AML-193 (cell line): Measurements from ENCODE around the gene TSPAN15.

Experiments
- DNase-seq, 2 experiments: peaks; one replicate each; lab custom pipeline; 2025; lab: John Stamatoyannopoulos, UW

TSPAN15 gene

DNA sequence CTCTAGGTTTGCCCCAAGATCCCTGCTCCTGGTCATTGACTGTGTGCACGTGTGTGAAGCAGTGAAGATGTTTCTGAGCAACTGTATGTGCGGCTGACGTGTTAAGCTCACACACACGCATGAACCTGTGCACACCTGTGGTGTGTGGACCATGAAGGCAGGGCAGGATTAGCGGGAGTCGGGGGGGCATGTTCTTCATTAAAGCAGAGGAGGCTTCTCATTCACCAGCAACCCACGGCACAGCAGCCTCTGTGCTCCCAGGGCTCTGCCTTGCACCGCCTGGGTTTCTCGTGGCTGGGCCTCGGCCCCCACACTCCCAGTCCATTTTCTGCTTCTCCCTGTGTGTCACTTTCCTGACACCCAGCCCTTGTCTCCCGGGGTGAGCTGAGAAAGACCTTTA is 33.7 kb upstream of the TSPAN15 start:
- no peak for DNase-seq

DNA sequence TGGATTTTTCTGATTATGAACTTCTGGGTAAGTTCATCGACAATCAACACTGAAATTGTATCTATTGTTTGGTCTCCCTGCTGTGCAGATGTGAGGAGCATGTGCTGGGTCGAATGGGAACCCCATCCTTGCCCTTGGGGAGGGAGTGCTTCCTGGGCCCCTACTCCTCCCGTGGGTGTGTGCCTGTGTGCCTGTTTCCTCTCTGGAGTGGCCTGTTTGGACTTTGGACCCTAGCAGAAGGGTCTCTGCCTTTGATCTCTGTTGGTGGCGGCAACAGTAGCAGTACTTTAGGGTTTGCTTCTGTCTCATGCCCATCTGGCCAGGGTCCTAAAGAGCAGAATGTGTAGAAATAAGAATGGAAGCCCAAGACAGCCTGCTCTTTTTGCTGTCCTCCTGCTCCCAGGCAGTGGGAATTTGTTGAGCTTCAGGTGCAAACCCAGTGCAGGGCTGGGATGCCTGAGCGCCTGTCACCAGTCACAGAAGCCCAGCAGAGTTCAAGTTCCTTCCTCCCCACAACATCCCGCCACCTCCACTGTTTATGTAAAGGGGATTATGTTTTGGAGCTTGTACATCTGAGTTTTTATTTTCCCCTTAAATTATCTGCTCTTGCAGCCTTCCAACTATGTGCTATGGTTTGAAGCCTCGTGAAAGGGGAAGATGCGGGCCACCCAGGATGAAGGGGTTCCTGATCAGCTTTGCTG is 33.1 kb upstream of the TSPAN15 start:
- no peak for DNase-seq

DNA sequence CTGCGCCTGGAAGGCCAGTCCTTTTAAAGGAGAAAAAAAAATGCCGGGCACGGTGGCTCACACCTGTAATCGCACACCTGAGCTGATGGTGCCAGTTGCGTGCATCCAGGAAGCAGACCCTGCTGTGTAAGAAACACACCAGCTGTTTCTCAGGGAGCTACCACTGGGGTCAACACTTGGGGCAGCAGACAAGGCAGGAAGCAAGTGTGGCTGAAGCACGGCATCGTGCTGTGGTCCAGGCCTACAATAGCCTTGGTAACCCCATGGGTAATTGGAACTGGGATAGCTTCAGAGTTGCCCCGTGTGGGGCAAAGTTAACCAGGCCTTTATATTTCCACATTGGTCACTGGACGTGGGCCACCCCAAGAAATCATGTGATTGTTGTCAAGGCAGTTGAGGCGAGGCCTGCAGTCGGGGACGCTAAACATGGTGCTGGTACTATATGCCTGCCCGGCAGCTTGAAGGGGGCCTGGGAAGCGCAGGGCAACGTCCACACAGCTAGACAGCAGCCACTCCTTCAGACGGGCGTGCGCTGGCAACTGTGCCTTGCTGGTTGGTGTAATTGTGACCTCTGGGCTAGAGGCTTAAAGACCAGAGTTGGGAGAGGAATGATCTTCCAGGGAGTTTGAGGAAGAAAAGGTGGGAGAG is 32.0 kb upstream of the TSPAN15 start:
- DNase-seq: no peak

DNA sequence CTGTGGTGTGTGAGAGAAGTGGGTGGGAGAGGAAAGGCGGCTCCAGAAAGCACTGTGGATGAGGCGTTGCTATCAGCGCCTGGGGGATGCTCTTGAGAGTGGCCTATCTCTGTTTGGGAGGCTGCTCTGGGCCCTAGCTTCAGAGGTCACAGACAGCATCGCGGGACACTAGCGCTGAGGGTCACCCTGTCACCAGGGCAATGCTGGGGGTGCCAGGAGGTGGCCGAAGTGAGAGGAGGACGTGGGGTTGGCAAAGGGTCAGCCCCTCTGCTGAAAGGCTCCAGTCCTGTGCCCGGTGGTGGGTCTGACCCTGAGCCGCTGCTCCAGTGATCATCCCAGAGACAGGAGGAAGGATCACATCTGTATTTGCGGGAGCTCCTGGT is 31.5 kb upstream of the TSPAN15 start:
- no peak for DNase-seq

DNA sequence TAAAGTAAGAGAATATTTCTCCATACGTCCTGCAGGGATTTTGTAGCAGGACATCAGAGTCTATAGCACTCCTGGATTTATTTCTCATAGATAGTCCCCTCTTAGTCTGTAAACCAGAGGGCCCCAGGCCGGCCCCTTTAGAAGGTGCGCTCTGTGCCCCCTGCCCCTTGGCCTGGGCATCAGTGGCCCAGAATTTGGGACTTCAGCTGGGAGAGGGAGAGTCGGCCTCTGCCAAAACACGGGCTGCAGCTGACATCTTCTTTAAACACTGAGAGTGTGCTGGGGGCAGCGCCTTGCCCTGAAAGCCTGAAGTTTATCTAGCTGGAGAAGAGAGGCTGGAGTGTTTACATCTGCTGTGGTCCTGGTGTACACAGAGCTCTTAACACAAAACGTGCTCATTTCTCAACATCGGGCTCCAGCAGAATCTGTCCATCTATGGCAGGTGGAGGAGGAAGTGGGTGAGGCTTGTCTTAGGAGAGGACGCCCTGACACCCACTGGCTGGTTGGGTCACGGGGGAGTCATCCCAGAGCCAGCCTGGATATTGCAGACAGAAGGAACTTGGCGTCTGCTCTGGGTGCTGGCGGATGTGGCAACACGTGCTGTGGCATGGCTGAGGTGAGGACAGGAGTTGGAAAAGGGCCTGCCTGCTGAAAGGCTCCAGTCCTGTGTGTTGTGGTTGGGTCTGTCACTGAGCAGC is 29.5 kb upstream of the TSPAN15 start:
- DNase-seq: no peak

- DNase-seq: no peak
Measured at GRCh38 chr10:69422676-69423075, 28.6 kb upstream of the TSPAN15 start.

GRCh38 chr10:69425041-69425440 is 26.2 kb upstream of the TSPAN15 start:
- DNase-seq: no peak

- DNase-seq: no peak
Measured at GRCh38 chr10:69425511-69426298, 25.6 kb upstream of the TSPAN15 start.

DNA sequence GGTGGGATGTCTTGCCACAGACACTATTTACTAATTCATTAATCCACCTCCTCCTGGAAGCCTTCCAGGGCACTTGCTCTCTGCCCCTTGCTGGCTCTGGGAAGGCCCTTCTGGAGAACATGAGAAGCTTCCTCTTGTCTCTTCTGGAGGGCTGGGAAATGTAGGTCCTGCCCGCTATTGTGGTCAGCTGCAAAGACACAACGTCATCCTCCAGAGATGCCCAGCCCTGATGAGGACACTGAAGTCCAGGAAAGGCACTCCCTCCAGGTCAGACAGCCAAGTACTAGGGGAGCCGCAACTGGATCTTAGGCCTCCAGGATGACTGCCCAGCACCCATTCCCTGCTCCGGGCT is 24.9 kb upstream of the TSPAN15 start:
- DNase-seq: no peak

GRCh38 chr10:69428165-69428564 is 23.1 kb upstream of the TSPAN15 start:
- DNase-seq: no peak

- DNase-seq: no peak
Measured at GRCh38 chr10:69434169-69434568, 17.1 kb upstream of the TSPAN15 start.

DNA sequence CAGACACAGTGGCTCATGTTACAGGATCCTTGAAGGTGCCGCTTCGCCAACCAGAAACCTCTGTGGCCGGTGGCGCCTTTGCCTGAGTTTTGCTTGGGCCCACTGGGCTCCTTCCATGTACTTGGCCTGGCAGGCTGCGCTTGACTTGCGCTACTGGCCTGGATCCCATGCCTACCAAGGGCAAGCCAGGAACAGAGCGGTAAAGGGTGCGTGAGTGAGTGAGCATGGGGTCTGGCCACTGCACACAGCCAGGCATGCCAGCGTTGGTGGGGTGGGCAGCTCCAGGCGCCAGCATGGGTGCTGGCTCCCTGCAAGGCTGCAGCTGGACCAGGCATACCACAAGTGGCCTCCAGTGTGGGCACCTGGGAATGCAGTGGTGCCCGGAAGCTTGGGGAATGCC is 16.3 kb upstream of the TSPAN15 start:
- DNase-seq: no peak

- no peak for DNase-seq
Measured at GRCh38 chr10:69435966-69436520, 15.2 kb upstream of the TSPAN15 start.

GRCh38 chr10:69437321-69438259 is 13.7 kb upstream of the TSPAN15 start:
- DNase-seq: no peak

- peak in 1 of 2 experiments; percentile 28 for DNase-seq
Measured at GRCh38 chr10:69438536-69439349, 12.5 kb upstream of the TSPAN15 start.

DNA sequence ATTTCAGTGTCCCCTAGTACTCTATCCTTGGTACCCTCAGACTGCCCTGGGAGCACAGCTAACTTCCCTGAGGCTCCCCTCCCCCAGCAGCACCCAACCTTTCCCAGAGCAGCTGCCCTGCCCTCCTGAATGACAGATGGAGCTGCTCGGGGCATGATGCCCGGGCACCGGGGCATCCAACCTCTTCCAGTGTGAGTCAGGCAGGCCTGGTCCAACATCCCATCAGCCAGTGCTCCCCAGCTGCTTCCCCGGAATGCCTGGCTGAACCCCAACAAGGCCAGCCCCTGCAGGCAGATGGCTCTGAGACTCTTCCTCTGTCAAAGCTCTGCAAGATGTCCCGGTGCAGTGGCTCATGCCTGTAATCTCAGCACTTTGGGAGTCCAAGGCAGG is 11.9 kb upstream of the TSPAN15 start:
- DNase-seq: no peak

GRCh38 chr10:69439813-69440506 is 11.3 kb upstream of the TSPAN15 start:
- peak; percentile 47 to 51 for DNase-seq

GRCh38 chr10:69443354-69443753 is 7.9 kb upstream of the TSPAN15 start:
- no peak for DNase-seq

- DNase-seq: no peak
Measured at GRCh38 chr10:69445041-69445440, 6.2 kb upstream of the TSPAN15 start.

- no peak for DNase-seq
Measured at GRCh38 chr10:69446229-69446628, 5.0 kb upstream of the TSPAN15 start.
